IPS-NIHi11 (cell line): ENCODE data around the gene PGA5.

ENCODE experiments used
- DNase-seq: peaks from one replicate; pipeline ENCODE4 v3.0.0; 2012; ENCODE audit warnings: mixed read lengths, low spot score

The PGA5 gene

GRCh38 chr11:61294717-61295595 is 54.0 kb downstream of the PGA5 start, which contains the start of gene VWCE:
VWCE (minus strand) TSS chr11:61295316; CDS start chr11:61295037, 279 bp downstream.
- peak; percentile 91 for DNase-seq

GRCh38 chr11:61295596-61295926 is 54.6 kb downstream of the PGA5 start:
- no peak for DNase-seq

- no peak for DNase-seq
Measured at GRCh38 chr11:61297341-61297740, 56.4 kb downstream of the PGA5 start.

- no peak for DNase-seq
Measured at GRCh38 chr11:61297746-61298145, 56.8 kb downstream of the PGA5 start.

- no peak for DNase-seq
Measured at GRCh38 chr11:61298663-61299244, 57.8 kb downstream of the PGA5 start.
